Rectal smooth muscle tissue (tissue), 1 donor: ENCODE data around the gene MED27.

Experiments used
- H3K27ac ChIP-seq: one replicate; pipeline ENCODE4 v1.7.0; 2013; ENCODE audit warnings: low read depth, low read length, inconsistent platforms
- H3K27me3 ChIP-seq: one replicate; pipeline ENCODE4 v1.7.0; 2013; ENCODE audit warnings: low read length; ENCODE audit not compliant: control insufficient read depth, insufficient read depth
- H3K36me3 ChIP-seq: one replicate; pipeline ENCODE4 v1.7.0; 2013; ENCODE audit warnings: low read length; ENCODE audit not compliant: control insufficient read depth, insufficient read depth
- H3K4me1 ChIP-seq: one replicate; pipeline ENCODE4 v1.7.0; 2013; ENCODE audit warnings: low read length; ENCODE audit not compliant: control insufficient read depth, insufficient read depth
- H3K4me3 ChIP-seq: one replicate; pipeline ENCODE4 v1.7.0; 2013; ENCODE audit warnings: low read length
- H3K9ac ChIP-seq: one replicate; pipeline ENCODE4 v1.7.0; 2013; ENCODE audit warnings: low read length

Gene MED27

DNA sequence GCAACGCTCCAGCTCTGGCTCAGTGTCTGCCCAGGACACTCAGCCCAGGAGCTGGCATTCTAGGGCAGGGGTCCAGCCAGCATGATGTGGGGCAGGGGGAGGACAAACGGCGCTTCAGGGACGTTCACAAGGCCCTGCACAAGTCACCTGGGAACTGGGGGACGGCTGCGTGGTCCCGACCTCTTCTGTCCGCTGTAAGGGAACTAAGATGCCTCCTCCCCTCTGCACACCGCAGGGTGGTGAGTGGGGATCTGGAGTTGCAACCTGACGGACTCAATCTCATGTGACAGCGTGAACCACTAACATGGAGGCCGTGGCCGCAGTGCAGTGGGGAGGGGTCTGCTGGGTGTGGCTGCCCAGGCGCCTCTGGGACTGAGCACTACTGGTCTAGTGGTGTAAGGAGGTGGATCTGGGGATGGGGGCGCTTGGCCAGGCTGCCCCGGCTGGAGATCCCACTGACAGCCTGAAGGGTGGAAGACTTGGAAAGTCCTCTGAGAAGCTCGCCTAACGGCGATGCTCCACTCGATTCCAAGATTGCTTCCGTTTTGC lies 251.8 kb downstream of the MED27 start:
- H3K36me3 ChIP-seq = no peaks in the 10 kb centered on the region
- no peak overlapping the region for H3K27ac ChIP-seq
- no peaks in the 10 kb centered on the region for H3K27me3 ChIP-seq
- no peak overlapping the region for H3K4me3 ChIP-seq
- H3K9ac ChIP-seq = no peak overlapping the region
- H3K4me1 ChIP-seq = no peaks in the 10 kb centered on the region

DNA sequence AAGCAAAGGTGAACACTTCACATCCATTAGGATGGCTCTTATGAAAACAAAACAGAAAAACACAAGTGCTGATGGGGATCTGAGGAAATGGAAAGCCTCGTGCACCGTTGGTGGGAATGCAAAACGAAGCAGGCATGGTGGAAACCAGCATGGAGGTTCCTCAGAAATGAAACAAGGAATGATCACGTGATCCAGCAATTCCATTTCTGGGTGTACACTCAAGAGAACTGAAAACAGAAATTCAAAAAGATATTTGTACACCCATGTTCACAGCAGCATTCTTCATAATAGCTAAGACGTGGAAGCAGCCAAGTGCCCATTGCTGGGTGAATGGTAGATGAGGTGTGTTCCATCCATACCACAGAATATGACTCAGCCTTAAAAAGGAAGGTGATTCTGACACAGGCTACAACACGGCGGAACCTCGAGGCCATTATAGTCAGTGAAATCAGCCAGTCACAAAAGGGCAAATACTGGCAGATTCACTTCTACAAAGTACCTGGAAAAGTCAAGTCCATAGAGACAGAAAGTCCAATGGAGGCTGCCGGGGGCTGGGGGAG lies 252.6 kb downstream of the MED27 start:
- H3K36me3 ChIP-seq = no peaks in the 10 kb centered on the region
- no peak overlapping the region for H3K9ac ChIP-seq
- no peak overlapping the region for H3K27ac ChIP-seq
- H3K4me1 ChIP-seq = no peaks in the 10 kb centered on the region
- H3K27me3 ChIP-seq = no peaks in the 10 kb centered on the region
- no peak overlapping the region for H3K4me3 ChIP-seq

DNA sequence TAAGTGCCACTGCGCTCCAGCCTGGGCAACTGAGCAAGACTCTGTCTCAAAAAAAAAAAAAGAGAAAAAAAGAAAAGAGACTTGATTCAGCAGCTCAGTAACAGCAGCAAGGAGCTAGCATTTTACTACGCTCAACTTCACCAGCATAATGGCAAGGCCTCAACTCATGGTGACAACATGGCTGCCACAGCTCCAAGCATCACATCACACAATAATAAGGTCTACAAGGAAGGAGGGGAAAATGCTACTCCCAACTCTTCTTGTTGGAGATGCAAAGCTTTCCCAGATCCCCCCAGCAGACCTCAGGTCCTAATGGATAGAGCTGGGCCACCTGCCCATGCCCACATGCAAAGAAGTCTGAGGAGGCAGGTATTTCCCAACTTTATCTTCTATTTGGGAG lies 253.6 kb downstream of the MED27 start:
- no peaks in the 10 kb centered on the region for H3K27me3 ChIP-seq
- no peak overlapping the region for H3K4me3 ChIP-seq
- H3K4me1 ChIP-seq = no peaks in the 10 kb centered on the region
- no peak overlapping the region for H3K27ac ChIP-seq
- H3K36me3 ChIP-seq = no peaks in the 10 kb centered on the region
- H3K9ac ChIP-seq = no peak overlapping the region

DNA sequence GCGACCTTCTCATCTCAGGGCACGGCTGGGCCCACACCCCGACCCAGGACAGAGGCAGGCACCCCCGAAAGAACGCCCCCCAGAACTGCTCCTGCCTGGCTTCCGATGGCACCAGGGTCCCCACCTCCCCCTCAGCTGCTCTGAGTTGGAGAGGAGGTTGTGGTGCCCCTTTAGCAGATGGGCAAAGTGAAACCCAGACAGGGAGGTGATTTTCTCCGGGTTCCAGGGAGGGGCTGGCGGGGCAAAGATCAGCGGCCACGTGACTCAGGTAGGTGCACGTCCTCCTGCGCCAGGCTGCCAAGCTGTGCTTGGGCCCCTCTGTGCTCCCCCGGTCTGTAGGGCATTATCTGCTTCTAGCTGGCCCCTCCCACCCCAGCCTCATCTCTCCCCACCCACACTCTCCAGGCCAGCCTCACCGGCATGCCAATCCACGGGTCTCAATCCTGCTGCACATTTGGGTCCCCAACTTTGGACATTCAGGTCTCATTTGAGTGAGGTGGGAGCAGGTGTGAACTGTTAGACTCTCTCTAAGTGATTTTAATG lies 254.6 kb downstream of the MED27 start:
- no peak overlapping the region for H3K27ac ChIP-seq
- H3K36me3 ChIP-seq = no peaks in the 10 kb centered on the region
- no peaks in the 10 kb centered on the region for H3K4me1 ChIP-seq
- H3K4me3 ChIP-seq = no peak overlapping the region
- no peak overlapping the region for H3K9ac ChIP-seq
- H3K27me3 ChIP-seq = peaks cover under 1% of the 10 kb centered on the region

DNA sequence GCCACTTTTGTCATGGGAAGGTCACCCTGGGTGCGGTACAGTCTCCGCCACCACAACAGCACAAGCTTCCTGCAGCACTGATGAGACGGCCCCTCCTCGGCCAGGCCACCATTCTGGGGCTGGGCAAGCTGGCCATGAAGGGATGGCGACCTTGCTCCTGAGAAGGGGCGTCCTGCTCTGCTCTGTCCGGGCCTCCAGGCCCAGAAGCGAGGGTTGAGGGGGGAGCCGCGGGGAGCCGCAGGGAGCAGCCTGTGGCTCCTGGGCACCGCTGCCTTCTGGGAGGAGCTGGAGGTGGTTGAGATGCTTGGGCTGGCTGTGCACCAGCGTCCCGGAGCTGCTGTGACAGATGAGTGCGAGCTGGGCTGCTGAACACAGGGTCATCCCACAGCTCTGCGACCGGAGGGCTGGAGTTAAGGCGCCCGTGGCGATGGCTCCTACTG lies 255.5 kb downstream of the MED27 start:
- Histone ChIP-seq H3K27me3 (peaks cover 2% of the 10 kb centered on the region), H3K4me3 (no peak overlapping the region), H3K9ac (no peak overlapping the region), H3K27ac (no peak overlapping the region), H3K4me1 (no peaks in the 10 kb centered on the region), H3K36me3 (no peaks in the 10 kb centered on the region)

DNA sequence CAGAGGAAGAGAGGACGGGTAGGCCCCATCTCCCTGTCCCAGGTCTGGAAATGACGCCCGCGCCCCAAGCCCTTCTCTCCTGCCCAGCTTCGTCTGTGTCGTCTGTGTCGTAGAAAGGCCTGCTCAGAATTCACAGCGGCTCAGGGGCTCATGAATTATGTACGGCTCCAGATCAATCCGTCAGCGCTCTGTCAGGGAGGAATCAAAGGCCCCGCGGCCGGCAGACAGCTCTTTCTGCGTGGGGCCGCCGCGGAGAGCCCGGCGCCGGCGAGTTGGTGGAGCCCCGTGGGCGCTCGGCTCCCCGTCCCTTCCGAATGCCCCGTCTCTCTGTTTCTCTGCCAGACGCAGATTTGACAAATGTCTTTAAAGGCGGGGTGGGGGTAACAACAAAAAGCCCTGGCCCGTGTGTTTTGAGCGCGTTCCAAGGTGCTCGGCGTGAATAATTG lies 255.9 kb downstream of the MED27 start:
- H3K27ac ChIP-seq = no peak overlapping the region
- no peaks in the 10 kb centered on the region for H3K36me3 ChIP-seq
- H3K9ac ChIP-seq = no peak overlapping the region
- H3K4me1 ChIP-seq = no peaks in the 10 kb centered on the region
- H3K4me3 ChIP-seq = no peak overlapping the region
- peaks cover 2% of the 10 kb centered on the region for H3K27me3 ChIP-seq

DNA sequence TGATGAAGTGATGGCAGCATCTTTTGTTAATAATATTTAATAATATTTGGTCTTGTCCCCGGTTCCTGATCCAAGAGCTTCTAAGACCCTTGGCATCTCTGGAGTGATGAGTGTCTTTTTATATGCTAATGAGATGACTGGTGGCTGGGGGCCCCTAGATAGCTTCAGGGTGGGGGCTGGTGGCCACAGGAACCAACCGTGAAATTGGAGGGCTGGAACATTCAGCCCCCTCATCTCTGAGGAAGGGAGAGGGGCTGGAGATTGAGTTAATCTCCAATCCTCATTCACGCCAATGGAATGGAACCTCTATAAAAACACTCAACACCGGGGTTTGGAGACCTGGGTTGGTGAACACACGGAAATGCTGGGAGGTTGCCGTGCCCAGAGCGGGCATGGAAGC lies 261.6 kb downstream of the MED27 start:
- Histone ChIP-seq H3K27ac (no peak overlapping the region), H3K9ac (no peak overlapping the region), H3K36me3 (no peaks in the 10 kb centered on the region), H3K4me1 (no peaks in the 10 kb centered on the region), H3K27me3 (peaks cover 6% of the 10 kb centered on the region), H3K4me3 (no peak overlapping the region)

DNA sequence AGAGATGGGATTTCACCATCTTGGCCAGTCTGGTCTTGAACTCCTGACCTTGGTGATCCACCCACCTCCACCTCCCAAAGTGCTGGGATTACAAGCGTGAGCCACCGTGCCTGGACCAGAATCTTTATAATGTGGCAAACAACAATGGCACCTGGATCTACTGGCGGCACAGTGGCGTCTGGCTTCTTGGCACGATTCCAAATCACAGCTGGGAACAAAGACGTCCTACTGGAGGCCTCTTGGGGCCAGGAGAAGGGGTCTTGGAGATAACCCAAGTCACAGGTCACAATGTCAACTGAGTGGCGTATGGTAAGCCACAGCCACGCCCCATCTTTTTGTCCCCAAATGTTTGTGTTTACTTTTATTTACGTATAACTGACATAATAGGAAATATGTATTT lies 262.0 kb downstream of the MED27 start:
- Histone ChIP-seq H3K9ac (no peak overlapping the region), H3K4me1 (no peaks in the 10 kb centered on the region), H3K27ac (no peak overlapping the region), H3K4me3 (no peak overlapping the region), H3K27me3 (peaks cover 6% of the 10 kb centered on the region), H3K36me3 (no peaks in the 10 kb centered on the region)

DNA sequence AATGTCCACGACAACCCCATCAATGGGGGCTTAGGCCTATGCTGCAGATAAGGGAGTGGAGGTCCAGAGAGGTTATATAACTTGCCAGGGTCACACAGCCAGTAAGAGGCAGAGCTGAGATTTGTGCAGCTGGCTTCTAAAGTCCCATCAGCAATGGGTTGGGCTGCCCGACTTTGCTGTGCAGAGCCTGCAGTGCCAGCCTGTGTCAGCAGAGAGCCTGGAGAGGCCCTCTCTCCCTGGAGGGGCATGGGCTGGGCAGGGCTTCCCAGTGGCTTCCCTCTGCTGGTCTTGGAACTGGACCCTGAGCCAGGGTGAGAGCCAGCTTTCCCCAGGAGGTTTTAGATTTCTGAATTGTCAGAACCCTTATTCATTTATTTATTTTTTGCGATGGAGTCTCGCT lies 262.6 kb downstream of the MED27 start:
- Histone ChIP-seq H3K4me3 (no peak overlapping the region), H3K9ac (no peak overlapping the region), H3K27me3 (peaks cover 6% of the 10 kb centered on the region), H3K27ac (no peak overlapping the region), H3K36me3 (no peaks in the 10 kb centered on the region), H3K4me1 (no peaks in the 10 kb centered on the region)

DNA sequence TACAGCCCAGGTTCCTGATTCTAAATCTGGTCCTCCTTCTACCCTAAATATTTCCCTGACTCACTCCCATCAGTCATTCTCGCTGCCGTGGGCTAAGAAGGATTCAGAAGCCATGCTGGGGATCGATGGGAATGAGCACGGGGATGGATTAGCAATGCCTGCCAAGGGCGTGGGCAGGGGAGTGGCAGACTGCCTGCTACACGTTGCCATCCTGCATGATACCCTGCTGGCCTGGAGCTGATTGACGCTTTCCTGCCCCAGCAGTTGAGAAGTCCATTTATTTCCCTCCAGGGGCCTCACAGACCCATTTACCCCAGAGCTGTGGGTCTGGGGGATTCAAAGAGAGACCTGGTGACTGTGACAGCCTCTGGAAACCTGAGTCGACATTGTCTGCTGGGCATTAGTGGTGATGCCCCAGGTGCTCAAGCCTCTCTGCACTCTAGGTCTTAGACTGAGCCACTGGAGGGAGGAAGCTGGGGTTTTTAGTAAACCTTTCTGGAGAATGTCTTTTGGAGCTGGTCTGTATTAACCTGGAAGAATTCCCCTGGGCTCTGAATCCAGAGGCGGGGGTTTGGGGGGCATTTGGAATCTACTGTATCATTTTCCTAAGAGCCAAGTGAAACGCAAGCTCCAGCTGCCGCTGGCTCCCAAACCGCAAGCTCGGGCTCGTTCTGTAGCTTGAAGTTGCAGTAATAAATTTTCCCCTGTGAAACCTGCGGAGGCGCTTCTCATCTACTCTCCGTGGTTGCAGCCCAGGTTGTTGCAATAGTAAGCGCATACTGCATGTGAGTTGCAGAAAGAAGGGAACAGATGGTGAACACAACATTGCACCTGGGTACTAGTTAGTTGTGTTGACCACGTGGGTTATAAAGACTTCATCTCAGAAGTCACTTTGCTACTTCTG lies 263.4 kb downstream of the MED27 start:
- peaks cover 11% of the 10 kb centered on the region for H3K27me3 ChIP-seq
- H3K4me1 ChIP-seq = no peaks in the 10 kb centered on the region
- no peak overlapping the region for H3K27ac ChIP-seq

DNA sequence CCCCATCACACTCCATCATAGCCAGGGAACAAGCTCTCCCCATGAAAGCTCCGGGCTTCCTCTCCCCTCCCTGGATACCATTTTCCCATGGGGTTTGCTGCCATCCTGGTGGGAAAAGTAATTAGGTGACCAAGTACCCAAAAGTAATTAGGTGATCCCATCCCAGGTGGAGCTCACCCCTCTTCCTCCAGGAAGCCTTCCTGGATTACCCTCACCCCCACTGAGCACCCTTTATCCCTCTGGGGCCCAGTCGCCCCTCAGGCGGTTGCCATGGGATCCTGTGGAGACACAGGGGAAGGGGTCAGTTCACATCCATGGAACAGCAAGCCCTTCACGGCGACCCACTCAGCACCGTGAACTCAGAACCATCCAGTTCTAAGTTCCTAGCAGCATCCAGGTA lies 265.0 kb downstream of the MED27 start:
- Histone ChIP-seq H3K27me3 (peaks cover 8% of the 10 kb centered on the region), H3K9ac (no peak overlapping the region), H3K36me3 (no peaks in the 10 kb centered on the region), H3K4me1 (no peaks in the 10 kb centered on the region), H3K4me3 (no peak overlapping the region), H3K27ac (no peak overlapping the region)

More for the DNA sequence above, 263.4 kb downstream of the MED27 start:
- no peaks in the 10 kb centered on the region for H3K36me3 ChIP-seq
- H3K4me3 ChIP-seq = no peak overlapping the region
- H3K9ac ChIP-seq = no peak overlapping the region

DNA sequence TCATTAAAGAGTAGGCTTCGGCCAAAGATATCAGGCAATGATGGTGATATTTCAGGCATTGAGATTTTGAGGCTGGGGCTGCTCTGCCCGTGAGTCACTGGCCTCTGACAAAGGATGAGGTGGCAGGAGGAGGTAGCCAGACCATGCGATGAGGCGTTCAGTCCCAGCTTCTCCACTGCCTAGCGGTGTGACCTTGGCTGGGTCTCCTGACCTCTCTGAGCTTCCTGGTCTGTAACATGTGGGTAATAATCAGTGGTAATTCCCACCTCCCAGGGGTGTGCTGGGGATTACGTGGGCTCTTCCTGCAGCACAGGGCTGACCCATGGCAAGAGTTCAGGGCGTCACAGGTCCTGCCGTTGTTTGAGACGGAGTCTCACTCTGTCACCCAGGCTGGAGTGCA lies 266.6 kb downstream of the MED27 start:
- no peak overlapping the region for H3K4me3 ChIP-seq
- H3K9ac ChIP-seq = no peak overlapping the region
- H3K27me3 ChIP-seq = peaks cover 8% of the 10 kb centered on the region
- H3K36me3 ChIP-seq = no peaks in the 10 kb centered on the region
- no peaks in the 10 kb centered on the region for H3K4me1 ChIP-seq
- H3K27ac ChIP-seq = no peak overlapping the region
